ENCODE measurements around the gene SIM2.

Gene SIM2

DNA sequence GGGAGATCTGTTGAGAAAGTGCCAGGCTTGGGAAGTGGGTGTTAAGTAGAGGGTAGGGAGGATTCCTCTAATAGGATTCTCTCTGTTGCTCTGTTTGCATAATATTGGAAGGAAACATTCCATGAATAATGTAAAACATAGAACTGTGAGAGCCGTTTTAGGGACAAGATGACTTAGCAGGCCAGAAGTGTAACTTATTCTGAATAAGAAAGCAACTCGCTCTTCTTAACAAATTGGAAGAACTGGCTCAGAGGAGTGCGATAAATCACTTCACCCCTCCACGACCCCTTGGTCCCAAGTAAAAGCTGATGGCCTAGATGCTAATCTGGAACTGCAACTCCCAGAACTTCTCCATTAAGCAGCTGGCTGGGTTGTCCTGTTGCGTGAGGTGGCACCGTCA is 19.1 kb downstream of the SIM2 start:
- no peak for DNase-seq

GRCh38 chr21:36718951-36719501 is 20.1 kb downstream of the SIM2 start:
- no peak for DNase-seq

- DNase-seq, result no peak
Measured at GRCh38 chr21:36719614-36720013, 20.7 kb downstream of the SIM2 start.

- no peak for DNase-seq
Measured at GRCh38 chr21:36721817-36722216, 22.9 kb downstream of the SIM2 start.

DNA sequence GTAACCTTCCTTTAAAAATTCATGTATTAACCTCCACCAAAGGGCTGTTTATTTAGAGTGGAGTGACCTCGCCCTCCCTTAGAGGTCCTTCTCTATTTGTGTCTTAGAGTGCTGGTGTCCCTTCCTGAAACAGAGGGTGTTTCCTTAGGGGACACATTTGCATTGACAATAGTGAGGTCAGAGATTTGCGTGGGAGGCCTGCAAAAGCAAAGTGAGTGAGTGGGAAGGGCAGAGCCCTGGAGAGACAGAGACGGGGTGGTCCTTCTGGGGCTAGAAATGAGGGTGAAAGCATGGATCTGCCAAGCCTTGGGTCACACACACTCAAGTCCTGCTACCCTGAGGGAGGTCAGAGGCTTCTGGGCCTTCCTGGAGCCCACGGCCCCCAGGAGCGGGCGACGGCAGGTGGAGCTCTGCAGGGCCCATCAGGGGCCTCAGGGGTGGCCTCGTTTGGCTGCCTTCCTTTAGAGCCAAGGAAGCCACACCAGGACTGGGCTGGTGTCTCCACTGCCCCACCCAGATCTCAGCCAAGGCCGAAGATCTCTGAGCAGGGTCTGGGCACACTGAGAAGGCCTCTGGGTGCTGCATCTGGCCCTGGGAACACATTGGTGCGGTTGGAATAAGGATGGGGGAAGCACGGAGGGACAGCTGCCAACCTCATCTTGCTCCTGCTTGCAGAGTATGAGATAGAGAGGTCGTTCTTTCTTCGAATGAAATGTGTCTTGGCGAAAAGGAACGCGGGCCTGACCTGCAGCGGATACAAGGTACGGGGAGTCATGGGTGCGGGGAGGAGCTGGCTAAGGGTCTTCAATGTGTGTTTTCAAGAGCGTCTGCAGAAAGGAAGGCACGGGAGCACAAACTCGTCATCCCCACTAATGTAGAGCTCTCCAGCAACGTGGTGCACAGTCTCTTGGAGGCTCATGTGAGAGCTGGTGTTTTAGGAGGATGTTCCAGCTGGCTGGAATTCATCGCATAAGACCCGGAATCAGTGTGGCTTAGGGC is 23.8 kb downstream of the SIM2 start:
- no peak for DNase-seq

DNA sequence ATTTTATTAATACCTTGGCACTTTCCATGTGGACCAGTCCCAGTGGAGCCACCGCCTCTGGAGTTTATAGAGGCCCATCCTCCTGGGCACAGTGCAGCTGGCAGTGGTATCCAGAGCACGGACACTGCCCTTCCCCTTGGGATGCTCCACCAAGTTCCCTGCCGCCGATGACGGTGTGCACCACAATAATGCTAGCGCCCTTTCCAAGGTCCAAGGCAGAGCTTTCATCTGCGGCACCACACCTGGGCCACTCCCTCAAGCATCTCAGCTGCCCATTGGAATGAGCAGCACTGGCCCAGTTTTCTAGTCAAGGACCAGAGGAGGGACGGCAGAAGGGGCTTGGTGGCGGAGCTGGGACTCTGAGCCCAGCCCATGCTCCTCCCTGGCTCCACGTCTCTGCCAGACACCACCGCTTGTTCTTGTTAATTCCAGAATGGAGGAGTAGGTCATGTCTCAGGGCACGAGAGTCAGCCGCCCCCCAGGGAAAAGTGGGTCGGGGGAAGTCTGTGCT is 24.5 kb downstream of the SIM2 start:
- DNase-seq, result no peak

DNA sequence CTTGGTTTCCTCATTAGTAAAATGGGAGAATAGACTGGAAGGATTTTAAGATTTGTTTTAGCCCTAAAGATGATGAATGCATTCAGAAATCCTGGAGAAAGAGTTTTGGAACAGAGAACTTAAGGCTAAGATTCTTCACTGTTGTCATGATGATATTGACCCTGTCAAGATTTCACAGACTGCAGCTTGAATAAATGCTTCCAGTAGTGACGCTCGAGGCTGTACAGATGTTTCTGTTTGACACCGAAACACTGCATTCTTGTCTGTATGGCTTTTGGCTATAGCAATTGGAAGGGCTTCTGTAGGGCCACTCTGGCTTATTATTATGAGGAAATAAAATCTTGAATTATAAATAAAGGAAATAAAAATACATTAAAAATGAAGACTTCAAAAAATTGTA is 25.7 kb downstream of the SIM2 start:
- no peak for DNase-seq

GRCh38 chr21:36725793-36726386 is 27.0 kb downstream of the SIM2 start:
- no peak for DNase-seq

DNA sequence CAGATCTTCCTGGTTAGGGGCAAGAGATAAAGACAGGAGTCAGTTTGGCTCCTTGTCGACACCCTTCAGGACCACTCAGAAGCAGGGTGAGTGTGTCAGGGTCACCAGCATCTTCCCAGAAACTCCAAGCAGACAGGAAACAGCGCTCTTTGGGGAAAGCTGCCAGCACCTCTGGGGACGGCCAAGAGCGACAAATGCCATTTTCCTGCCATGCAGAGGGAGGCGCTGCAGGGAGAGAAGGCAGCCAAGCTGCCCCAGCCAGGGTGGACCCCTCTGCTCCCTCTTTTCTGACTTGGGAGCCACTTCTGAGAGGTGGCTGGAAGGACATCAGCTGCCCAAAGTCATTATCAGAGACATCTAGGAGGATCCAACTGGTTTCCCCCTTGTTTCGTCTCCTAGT is 29.0 kb downstream of the SIM2 start:
- DNase-seq, result no peak

GRCh38 chr21:36728371-36729111 is 29.6 kb downstream of the SIM2 start:
- no peak for DNase-seq

DNA sequence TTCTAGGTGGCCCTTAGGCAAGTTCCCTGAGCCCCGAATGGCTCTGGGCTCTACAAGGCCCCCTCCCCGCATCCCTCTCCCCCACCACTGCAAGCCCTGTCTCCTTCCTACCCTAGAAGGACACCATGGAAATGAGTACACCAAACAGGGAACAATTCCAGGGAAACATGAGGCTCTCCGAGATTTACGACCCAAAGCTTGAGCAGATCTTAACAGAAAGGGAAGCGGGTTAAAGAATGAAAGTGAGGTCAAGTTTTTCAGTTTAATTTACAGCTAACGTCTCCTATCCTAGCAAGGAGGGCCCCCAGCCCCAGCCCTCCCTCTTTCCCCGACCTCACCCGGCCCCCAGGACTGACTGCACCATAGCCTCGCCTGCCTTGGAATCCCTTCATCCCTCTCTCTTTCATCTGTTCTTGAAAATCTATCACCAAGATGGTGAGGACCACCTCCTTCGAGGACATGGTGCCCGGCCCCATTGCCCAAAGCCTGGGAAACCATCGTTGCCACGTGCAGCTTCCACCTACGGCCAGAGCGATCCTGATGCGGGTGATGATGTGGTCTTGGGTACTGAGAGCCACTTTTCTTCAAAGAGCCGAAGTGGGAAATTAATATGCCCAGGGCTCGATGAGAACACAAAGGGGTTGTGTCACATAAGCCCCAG is 30.5 kb downstream of the SIM2 start:
- DNase-seq, result no peak

GRCh38 chr21:36730291-36731281 is 31.7 kb downstream of the SIM2 start:
- no peak for DNase-seq

DNA sequence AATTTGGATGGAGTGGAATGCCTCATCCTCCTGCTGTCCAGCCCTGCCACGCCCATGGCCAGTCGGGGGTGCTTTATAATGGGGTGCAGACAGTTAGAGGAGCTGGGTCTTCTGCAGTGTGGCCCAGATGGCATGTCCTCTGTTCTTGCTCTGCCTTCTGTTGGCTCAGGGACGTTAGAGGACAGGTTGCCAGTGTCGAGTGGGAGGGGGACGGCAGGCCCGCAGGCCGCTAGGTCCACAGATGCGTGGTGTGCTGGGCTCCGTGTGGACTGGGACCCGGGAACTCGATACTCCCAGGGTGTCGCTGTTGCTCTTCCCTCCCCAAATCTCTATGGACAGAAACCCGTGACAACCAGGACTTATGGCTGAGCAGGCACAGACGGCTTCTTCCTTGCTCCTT is 33.3 kb downstream of the SIM2 start:
- no peak for DNase-seq

- no peak for DNase-seq
Measured at GRCh38 chr21:36732761-36733160, 33.8 kb downstream of the SIM2 start.

DNA sequence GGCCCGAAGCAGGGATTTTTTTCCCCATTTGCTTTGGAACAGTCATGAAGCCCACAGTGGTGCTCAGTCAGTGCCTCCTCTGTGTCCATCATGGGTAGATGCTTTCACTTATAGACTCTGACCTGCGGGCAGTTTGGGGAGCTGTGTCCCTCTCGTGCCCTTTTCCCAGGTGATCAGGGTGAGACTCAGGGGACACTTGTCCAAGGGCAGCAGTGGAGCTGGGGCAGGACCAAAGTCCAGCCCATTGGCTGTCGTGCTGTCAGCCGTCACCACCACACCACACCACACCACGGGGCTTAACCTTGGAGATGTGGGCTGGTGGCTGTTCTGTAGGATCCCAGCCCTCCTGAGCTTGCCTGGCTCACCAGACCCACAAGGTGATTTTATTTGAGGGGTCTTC is 34.9 kb downstream of the SIM2 start:
- DNase-seq, result no peak

DNA sequence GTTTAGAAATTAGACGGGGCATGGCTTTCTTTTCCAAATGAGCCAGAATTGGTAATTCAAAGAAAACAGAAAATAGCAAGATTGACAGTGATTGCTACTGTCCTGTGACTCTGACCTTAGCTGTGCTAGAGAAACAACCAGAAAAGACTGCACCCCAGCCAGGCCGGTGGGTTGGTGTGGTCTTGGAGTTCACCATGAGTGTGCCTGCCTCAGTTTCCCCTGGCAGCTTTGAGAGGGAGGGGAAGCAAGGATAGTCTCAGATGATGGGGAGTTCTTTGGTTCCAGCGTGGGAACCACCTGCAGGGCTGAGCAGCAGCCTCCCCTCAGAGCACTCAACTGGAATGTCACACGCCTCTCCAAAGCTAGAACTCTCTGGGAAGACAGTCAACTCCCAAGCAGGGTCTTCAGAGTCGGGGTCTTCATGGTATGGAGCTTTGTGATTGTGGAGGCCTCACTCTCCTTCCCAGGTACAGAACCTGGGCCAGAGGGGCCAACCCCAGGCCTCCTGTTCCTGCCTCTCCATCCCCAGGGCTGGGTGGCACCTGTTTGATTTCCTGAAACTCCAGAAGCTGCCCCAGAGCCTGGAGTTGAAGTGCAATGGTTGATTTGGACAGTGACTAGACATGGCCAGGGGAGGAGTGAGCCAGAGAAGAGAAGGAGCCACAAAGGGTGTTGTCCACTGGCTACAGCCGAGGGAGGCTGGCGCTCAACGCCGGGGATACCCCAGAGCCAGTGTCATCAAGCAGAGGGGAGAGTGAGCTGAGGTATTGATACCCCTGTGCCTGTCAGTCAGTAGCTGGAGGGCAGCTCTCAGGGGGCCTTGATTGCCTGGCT is 35.7 kb downstream of the SIM2 start:
- DNase-seq, result no peak

- no peak for DNase-seq
Measured at GRCh38 chr21:36735201-36735515, 36.2 kb downstream of the SIM2 start.

DNA sequence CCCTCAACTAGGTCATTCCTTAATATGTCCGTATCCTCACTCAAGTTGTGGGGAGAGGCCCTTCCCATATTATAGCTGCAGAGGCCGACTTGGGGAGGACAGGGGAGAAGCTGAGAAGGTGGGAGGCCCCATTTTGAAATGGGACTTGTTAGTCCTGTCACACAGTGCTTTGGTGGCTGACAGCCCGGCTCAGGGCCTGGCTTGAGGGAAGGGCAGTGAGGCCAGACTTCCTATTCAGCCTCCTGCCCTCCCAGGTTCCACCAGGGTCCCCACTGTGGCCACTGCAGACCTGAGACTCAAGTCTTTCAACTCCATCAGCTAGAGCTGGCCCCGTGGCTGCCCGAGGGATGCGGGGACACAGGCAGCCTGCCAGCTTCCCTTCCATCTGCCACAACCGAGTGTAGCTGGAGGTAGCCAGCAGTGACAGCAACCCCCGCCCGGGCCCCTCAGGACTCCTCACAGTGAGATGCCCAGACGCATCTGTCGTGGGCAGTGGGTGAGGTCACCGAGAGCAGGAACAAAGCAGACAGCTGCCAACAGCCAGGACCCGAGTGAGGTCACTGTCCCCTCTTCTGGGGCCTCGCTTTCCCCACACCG is 36.9 kb downstream of the SIM2 start:
- no peak for DNase-seq

GRCh38 chr21:36738489-36739126 is 39.7 kb downstream of the SIM2 start:
- DNase-seq, result no peak

DNA sequence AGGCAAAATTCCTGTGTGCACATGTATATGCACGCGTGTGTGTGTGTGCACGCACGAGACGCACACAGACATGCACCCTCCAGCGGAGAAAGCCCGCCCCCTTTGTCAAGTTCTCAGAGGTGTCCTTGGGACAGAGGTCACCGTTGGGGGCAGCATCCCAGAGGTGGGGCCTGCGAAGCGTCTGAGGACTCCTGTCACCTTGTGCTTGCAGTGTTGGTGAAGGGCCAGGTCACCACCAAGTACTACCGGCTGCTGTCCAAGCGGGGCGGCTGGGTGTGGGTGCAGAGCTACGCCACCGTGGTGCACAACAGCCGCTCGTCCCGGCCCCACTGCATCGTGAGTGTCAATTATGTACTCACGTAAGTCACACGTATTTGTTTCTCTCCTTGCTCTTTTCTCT is 42.6 kb downstream of the SIM2 start:
- DNase-seq, result no peak
